ENCODE data around the gene USP5.

GRCh38 chr12:6903722-6904121, 51.8 kb downstream of the USP5 start:
- TF ChIP-seq POLR2A (IDR thresholded peaks at IDR 0.05) (no peak), CTCF (IDR thresholded peaks at IDR 0.05) (no peak)

Data from lower leg skin (tissue), 3 donors.